NCI-H187 (cell line): Measurements from ENCODE around the gene TBC1D22A.

ENCODE experiments used
- DNase-seq, 2 experiments: peaks; one replicate each; lab custom pipeline; 2025; lab: John Stamatoyannopoulos, UW

Gene TBC1D22A

GRCh38 chr22:47013861-47014635, 251.6 kb downstream of the TBC1D22A start:
- no peak for DNase-seq

GRCh38 chr22:47014636-47015345, 252.3 kb downstream of the TBC1D22A start:
- no peak for DNase-seq

DNA sequence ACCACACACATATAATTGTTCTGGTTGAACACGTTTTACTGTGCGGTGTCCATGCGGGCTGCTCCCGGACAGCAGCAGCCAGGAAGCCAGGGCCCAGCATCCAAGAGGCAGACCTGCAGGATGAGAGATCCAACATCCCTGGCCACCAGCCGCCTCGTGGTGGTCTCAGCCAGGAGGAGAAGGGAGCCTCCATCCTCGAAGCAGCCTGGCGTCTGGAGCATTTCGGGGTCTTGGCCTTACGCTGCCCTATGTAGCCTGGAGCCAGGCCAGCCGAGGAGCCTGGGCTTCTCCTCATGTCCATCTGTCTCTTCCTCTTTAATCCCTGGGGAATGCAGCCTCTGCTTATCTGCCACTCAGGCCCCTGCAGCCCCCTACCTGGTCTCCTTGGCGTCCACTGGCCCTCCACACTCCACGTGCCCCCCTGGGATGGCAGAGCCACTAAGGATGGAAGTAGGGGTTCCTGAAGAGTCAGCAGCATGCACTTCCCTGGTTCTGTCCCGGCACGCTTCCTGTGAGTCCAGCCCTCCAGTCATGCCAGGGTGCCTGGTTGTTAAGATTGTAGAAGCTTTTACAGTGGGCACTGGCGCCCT, 253.2 kb downstream of the TBC1D22A start:
- no peak for DNase-seq

- no peak for DNase-seq
Observed at GRCh38 chr22:47016631-47017030, 254.2 kb downstream of the TBC1D22A start.

GRCh38 chr22:47017245-47017644, 254.8 kb downstream of the TBC1D22A start:
- DNase-seq = no peak

GRCh38 chr22:47018010-47018910, 255.8 kb downstream of the TBC1D22A start:
- no peak for DNase-seq

- no peak for DNase-seq
Observed at GRCh38 chr22:47019012-47019790, 256.8 kb downstream of the TBC1D22A start.

DNA sequence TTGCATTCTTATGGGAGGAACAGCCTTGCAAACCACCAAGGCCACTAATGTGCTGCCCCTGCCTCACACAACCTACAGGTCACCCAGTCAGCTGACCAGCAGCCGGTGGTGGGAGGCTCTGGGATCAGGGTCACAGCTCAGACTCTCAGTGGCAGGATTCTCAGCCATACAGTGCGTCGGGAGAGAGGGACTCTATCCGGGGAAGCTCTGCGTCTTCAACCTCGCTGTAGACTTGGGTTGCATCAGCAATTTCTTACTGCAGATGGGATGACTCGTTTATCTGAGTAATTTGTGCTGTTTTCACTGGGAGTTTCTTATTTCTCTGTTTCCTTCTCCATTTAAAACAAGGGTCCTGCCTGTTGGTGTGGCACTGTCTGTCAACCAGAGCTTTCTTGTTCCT, 257.7 kb downstream of the TBC1D22A start:
- DNase-seq = no peak

- DNase-seq = no peak
Observed at GRCh38 chr22:47021371-47022074, 259.1 kb downstream of the TBC1D22A start.

DNA sequence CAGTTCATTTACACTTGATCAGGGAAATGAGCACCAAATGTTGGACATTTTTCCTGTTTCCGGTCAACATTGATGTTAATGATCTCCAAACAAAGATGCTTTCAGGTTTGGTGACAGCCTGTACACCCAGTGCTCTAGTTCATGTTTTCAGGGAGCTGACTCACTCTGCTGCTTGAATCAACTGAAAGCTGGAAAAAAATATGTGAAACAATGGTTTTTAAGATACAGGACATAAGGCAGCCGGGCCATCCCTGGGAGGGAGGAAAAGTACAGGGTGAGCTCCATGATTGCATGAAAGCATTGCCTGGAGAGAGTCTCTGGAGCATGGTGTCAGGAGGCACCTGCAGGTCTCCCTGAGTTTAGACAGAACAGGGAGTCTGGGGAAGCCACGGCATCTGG, 259.6 kb downstream of the TBC1D22A start:
- DNase-seq = no peak

GRCh38 chr22:47022475-47022874, 260.0 kb downstream of the TBC1D22A start:
- no peak for DNase-seq

GRCh38 chr22:47023871-47024270, 261.4 kb downstream of the TBC1D22A start:
- DNase-seq = no peak

- DNase-seq = no peak
Observed at GRCh38 chr22:47027766-47028165, 265.3 kb downstream of the TBC1D22A start.

DNA sequence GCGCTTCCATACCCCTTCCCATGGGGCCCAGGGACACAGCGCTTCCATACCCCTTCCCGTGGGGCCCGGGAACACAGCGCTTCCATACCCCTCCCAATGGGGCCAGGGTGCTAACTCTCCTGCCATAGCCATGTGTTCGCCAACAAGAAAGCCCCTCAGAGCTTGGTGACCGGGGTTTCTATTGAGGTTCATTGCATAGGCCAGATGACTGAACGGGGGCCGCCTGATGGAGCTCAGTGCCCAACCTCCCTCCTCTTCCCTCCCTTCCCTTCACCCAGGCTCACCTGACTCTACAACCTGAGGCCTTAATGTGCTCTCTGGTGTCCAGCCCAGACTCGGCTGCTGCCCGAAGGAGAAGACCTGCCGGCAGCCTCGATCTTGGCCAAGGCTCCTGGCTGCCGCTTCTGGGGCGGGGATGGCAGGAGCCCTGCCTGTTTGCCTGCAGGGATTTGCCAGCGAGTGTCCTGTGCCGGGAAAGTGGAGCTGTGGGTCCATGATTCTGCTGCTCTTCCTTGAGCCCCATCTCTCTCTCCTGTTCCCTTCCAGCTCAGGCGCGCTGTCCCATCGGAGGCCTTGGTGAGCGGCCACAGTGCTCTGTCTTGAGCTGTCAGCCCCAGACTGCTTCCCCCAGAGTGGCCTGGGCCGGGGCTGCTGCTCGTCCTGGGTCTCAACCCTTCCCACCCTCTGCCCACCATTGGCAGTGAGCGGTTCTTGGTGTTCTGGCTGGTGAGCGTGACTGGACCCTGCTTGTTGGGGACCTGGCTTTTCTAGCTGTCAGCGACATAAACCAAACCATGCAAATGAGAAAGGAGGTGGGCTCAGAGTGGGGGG, 267.0 kb downstream of the TBC1D22A start:
- no peak for DNase-seq

DNA sequence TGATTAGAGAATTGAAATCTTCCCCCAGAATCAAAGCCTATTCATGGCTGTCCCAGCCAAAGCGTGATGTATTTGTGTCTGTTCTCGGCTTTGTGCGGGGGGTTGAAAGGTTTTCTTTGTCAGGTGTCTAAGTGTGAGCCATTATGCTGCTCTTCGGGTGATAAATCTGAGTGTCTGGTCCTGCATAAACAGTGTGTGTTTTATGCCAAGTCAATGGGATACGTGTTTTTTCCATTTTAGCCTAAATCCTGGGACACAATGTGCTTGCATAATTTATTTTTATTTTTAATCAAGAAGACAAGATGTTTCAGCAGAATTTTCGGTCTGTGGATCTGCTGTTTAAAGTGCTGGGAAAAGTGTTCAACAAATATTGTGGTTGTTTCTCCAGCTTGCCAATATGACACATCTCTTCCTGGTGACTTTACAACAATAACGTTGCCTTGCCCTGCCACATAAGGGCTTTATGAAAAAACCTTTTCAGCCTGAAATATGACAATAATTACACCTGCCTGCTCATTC, 267.8 kb downstream of the TBC1D22A start:
- no peak for DNase-seq

DNA sequence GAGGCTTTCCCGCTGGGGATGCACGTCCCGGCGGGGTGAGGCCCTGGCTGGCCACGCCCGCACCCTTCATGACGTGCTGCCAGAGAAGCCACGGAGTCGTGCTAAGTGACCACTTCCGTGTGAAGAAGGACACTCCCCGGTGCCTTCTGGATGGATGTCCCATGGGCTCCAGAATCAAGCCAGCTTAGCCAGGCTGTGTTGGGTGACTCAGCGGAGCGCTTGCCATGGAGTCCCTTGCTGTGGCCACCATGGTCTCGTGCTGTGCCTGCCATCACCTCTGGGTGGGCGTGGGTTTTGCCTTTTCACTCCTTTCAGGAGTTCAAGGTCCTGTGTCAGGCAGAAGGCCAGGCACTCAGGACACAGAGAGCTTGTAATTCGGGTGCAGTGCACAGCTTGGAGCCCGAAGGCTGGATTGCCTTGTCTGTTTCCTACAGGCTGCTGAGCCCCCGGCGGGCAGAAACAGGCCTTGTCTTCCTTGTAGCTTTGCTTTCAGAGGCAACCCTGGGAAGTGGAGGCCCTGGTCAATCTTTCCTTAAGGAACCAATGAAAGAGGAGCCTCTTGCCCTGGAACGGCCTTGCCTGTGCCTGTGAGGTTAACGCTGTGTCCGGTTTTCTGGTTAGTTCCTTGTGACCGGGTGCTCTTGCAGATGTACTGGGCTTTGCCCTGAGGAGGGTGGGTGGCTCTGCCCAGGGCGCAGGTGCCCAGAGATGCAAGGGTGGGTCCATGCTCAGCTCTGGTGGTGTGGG, 268.6 kb downstream of the TBC1D22A start:
- no peak for DNase-seq

DNA sequence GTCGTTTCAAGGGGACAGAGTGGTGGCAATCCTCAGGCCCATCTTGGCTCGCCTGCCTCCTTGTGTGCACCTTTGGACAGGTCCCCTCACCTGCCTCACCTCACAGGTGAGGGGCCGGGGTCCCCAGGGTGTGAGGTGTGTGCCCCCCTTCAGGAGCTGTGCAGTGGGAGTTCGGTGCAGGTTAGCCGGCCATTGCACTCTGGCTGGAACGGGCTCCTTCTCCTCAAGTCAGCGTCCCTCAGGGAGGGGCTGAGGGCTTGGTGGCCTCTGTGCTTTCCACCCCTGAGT, 269.1 kb downstream of the TBC1D22A start:
- DNase-seq = no peak

- no peak for DNase-seq
Observed at GRCh38 chr22:47032091-47032943, 269.9 kb downstream of the TBC1D22A start.
